H1 (cell line): Measurements from ENCODE around the gene PPP3R2. TPM values are rescaled to one million over a fixed set of nuclear protein-coding genes. Genes with fewer than 3 reads are reported as not detected.

ENCODE experiments used
- CTCF ChIA-PET: fragments of 300-600 bp; sonication (Branson Sonifier 250); formaldehyde crosslinking; loops from one replicate; lab custom pipeline; 2021; ENCODE audit not compliant: partially characterized antibody; lab: Charles Lee
- POLR2A ChIA-PET: fragments of 300-600 bp; sonication (Branson Sonifier 250); formaldehyde crosslinking; loops from one replicate; lab custom pipeline; 2021; ENCODE audit warnings: inconsistent platforms; ENCODE audit not compliant: partially characterized antibody; lab: Charles Lee
- DNase-seq, 2 experiments: peaks; one replicate each; pipeline versions ENCODE4 v3.0.0 to v3.0.0-alpha.2; 2010 to 2022; ENCODE audit warnings: low spot score in 2 of 2, low read depth in 1 of 2, mixed read lengths in 1 of 2
- FAIRE-seq: peaks from 2 replicates; lab custom pipeline; 2011; peaks lifted over from hg19 to GRCh38; lab: Jason Lieb, UNC
- H2AFZ ChIP-seq: 2 replicates; pipeline ENCODE4 v1.8.1; 2012; ENCODE audit warnings: low read length, inconsistent platforms
- H2AK5ac ChIP-seq: 2 replicates; pipeline ENCODE4 v1.6.1; 2013; ENCODE audit warnings: low read depth, low read length
- H2BK120ac ChIP-seq: replicated peaks from 2 replicates; pipeline ENCODE3; 2013; ENCODE audit warnings: low read depth, low read length, inconsistent platforms
- H2BK12ac ChIP-seq: 2 replicates; pipeline ENCODE4 v1.6.1; 2013; ENCODE audit warnings: low read depth, low read length
- H2BK15ac ChIP-seq: 2 replicates; pipeline ENCODE4 v1.6.1; 2013; ENCODE audit warnings: low read length
- H2BK20ac ChIP-seq: 2 replicates; pipeline ENCODE4 v1.6.1; 2013; ENCODE audit warnings: low read length
- H2BK5ac ChIP-seq: 2 replicates; pipeline ENCODE4 v1.6.1; 2013; ENCODE audit warnings: low read depth, low read length
- H3K14ac ChIP-seq: 2 replicates; pipeline ENCODE4 v1.6.1; 2013; ENCODE audit warnings: inconsistent platforms; ENCODE audit not compliant: insufficient read length
- H3K18ac ChIP-seq: 2 replicates; pipeline ENCODE4 v1.6.1; 2013; ENCODE audit warnings: low read length; ENCODE audit errors: extremely low read depth
- H3K23ac ChIP-seq: 2 replicates; pipeline ENCODE4 v1.6.1; 2013; ENCODE audit warnings: inconsistent platforms; ENCODE audit not compliant: insufficient read length
- H3K23me2 ChIP-seq: 2 replicates; pipeline ENCODE4 v1.6.1; 2013; ENCODE audit warnings: low read depth, low read length
- H3K27ac ChIP-seq: 2 replicates; pipeline ENCODE4 v1.6.1; 2011; ENCODE audit warnings: low read depth, low read length, inconsistent platforms
- H3K27me3 ChIP-seq, 4 experiments: replicated peaks in 1 of 4; 1 replicate in 1 of 4; 2 replicates in 3 of 4; pipeline versions ENCODE4 v1.6.1 to v1.8.1; 2011 to 2013; ENCODE audit warnings: low read length in 3 of 4, mild to moderate bottlenecking in 3 of 4, inconsistent platforms in 2 of 4, mixed read lengths in 2 of 4, moderate library complexity in 1 of 4; ENCODE audit not compliant: control insufficient read depth in 3 of 4, insufficient read depth in 3 of 4; ENCODE audit errors: extremely low read depth in 1 of 4
- H3K36me3 ChIP-seq, 4 experiments: 2 replicates each; pipeline versions ENCODE4 v1.6.1 to v1.8.1; 2011 to 2013; ENCODE audit warnings: mild to moderate bottlenecking in 4 of 4, low read length in 3 of 4, moderate library complexity in 2 of 4, control low read depth in 1 of 4, inconsistent platforms in 1 of 4; ENCODE audit not compliant: insufficient read depth in 4 of 4, control insufficient read depth in 2 of 4
- H3K4ac ChIP-seq: replicated peaks from 2 replicates; pipeline ENCODE3; 2013; ENCODE audit warnings: low read length, low read depth, mixed read lengths, inconsistent platforms; ENCODE audit not compliant: insufficient read length
- H3K4me1 ChIP-seq, 4 experiments: replicated peaks in 1 of 4; 1 replicate in 1 of 4; 2 replicates in 3 of 4; pipeline versions ENCODE4 v1.6.1 to v1.8.1; 2011 to 2013; ENCODE audit warnings: low read length in 3 of 4, inconsistent platforms in 2 of 4, mixed read lengths in 1 of 4; ENCODE audit not compliant: insufficient read depth in 4 of 4, control insufficient read depth in 3 of 4
- H3K4me2 ChIP-seq, 2 experiments: 2 replicates each; pipeline versions ENCODE4 v1.6.1 to v1.8.1; 2011 to 2013; ENCODE audit warnings: low read depth in 2 of 2, low read length in 2 of 2, control low read depth in 1 of 2, inconsistent platforms in 1 of 2, mild to moderate bottlenecking in 1 of 2; ENCODE audit not compliant: insufficient read depth in 1 of 2
- H3K4me3 ChIP-seq, 4 experiments: fragments of 200-600, 300-600 bp in 1 of 4; sonication (generic), shearing (Covaris generic), sonication (Bioruptor Twin) in 1 of 4; 2 replicates each; pipeline versions ENCODE4 v1.5.1 to v1.8.1; 2011 to 2016; ENCODE audit warnings: low read length in 4 of 4, low read depth in 3 of 4, control low read depth in 2 of 4, inconsistent platforms in 2 of 4, mild to moderate bottlenecking in 2 of 4, mixed read lengths in 1 of 4, moderate library complexity in 1 of 4; ENCODE audit not compliant: insufficient read depth in 2 of 4; ENCODE audit errors: extremely low read depth in 1 of 4
- H3K56ac ChIP-seq: replicated peaks from 2 replicates; pipeline ENCODE3; 2013; ENCODE audit warnings: low read depth, mild to moderate bottlenecking, mixed read lengths, low read length, inconsistent platforms; ENCODE audit not compliant: insufficient read length
- H3K79me1 ChIP-seq: 2 replicates; pipeline ENCODE4 v1.6.1; 2013; ENCODE audit warnings: low read depth, low read length, control low read depth
- H3K79me2 ChIP-seq, 2 experiments: 2 replicates each; pipeline versions ENCODE4 v1.6.1 to v1.8.1; 2012 to 2013; ENCODE audit warnings: low read length in 2 of 2, mild to moderate bottlenecking in 2 of 2, inconsistent platforms in 1 of 2; ENCODE audit not compliant: insufficient read depth in 2 of 2, control insufficient read depth in 1 of 2
- H3K9ac ChIP-seq, 4 experiments: replicated peaks in 1 of 4; 1 replicate in 1 of 4; 2 replicates in 3 of 4; pipeline versions ENCODE4 v1.6.1 to v1.8.1; 2011 to 2013; ENCODE audit warnings: low read depth in 3 of 4, low read length in 3 of 4, control low read depth in 2 of 4, mild to moderate bottlenecking in 2 of 4, moderate library complexity in 2 of 4, inconsistent platforms in 1 of 4; ENCODE audit errors: extremely low read depth in 1 of 4
- H3K9me3 ChIP-seq, 2 experiments: 2 replicates each; pipeline versions ENCODE4 v1.6.1 to v1.8.1; 2012 to 2013; ENCODE audit warnings: mild to moderate bottlenecking in 2 of 2, moderate library complexity in 2 of 2, control low read depth in 1 of 2, inconsistent platforms in 1 of 2, low read depth in 1 of 2, low read length in 1 of 2, mixed read lengths in 1 of 2; ENCODE audit not compliant: insufficient read depth in 2 of 2
- H4K20me1 ChIP-seq, 2 experiments: replicated peaks in 1 of 2; 2 replicates each; pipeline versions ENCODE3 to v1.8.1; 2011 to 2013; ENCODE audit warnings: inconsistent platforms in 2 of 2, low read length in 2 of 2, mild to moderate bottlenecking in 1 of 2; ENCODE audit not compliant: insufficient read depth in 2 of 2, control insufficient read depth in 1 of 2
- H4K5ac ChIP-seq: 2 replicates; pipeline ENCODE4 v1.6.1; 2013; ENCODE audit warnings: low read length, low read depth, mixed read lengths, inconsistent platforms; ENCODE audit not compliant: insufficient read length
- H4K8ac ChIP-seq: 2 replicates; pipeline ENCODE4 v1.8.0; 2013; ENCODE audit warnings: mild to moderate bottlenecking, moderate library complexity, low read length, inconsistent platforms; ENCODE audit not compliant: insufficient read depth; ENCODE audit errors: extremely low read depth
- H4K91ac ChIP-seq: replicated peaks from 2 replicates; pipeline ENCODE3; 2013; ENCODE audit warnings: low read length, mixed read lengths, inconsistent platforms; ENCODE audit not compliant: insufficient read length
- ASH2L ChIP-seq: fragments of 200-600, 300-600 bp; sonication (generic); IDR thresholded peaks from one replicate; pipeline ENCODE4 v1.7.1; 2017; ENCODE audit warnings: low read length
- EP300 ChIP-seq, 2 experiments: IDR thresholded peaks; 1 replicate in 1 of 2; 2 replicates in 1 of 2; pipeline ENCODE4 v1.6.1; 2011 to 2012; ENCODE audit warnings: low read depth in 2 of 2, low read length in 2 of 2, mild to moderate bottlenecking in 2 of 2, borderline replicate concordance in 1 of 2, inconsistent platforms in 1 of 2, moderate library complexity in 1 of 2
- GABPA ChIP-seq: IDR thresholded peaks from 2 replicates; pipeline ENCODE4 v1.6.1; 2011; ENCODE audit warnings: mild to moderate bottlenecking, low read length, moderate library complexity, borderline replicate concordance; ENCODE audit not compliant: insufficient read depth
- JUN ChIP-seq: IDR thresholded peaks from 2 replicates; pipeline ENCODE4 v1.6.1; 2011; ENCODE audit warnings: low read depth, mild to moderate bottlenecking, improper control_type of control experiment, low read length
- MAFK ChIP-seq: IDR thresholded peaks from 2 replicates; pipeline ENCODE4 v1.6.1; 2012; ENCODE audit warnings: low read depth, mild to moderate bottlenecking, improper control_type of control experiment, low read length
- POU5F1 ChIP-seq: IDR thresholded peaks from 2 replicates; pipeline ENCODE4 v1.6.1; 2011; ENCODE audit warnings: low read depth, mild to moderate bottlenecking, low read length, moderate library complexity
- RNF2 ChIP-seq: fragments of 200-900, 300-1000 bp; sonication (generic); IDR thresholded peaks from 2 replicates; pipeline ENCODE4 v1.7.1; 2016; ENCODE audit warnings: borderline replicate concordance, low read depth, mild to moderate bottlenecking, antibody characterized with exemption, low read length; ENCODE audit not compliant: poor library complexity, severe bottlenecking; ENCODE audit errors: missing control alignments
- SIN3A ChIP-seq, 2 experiments: IDR thresholded peaks in 1 of 2; conservative IDR thresholded peaks in 1 of 2; 2 replicates each; pipeline ENCODE4 v1.6.1; 2011 to 2012; ENCODE audit warnings: low read length in 2 of 2, improper control_type of control experiment in 1 of 2, low read depth in 1 of 2, mild to moderate bottlenecking in 1 of 2
- SP4 ChIP-seq: IDR thresholded peaks from 2 replicates; pipeline ENCODE4 v1.6.1; 2012; ENCODE audit warnings: low read length, inconsistent platforms
- ZNF274 ChIP-seq: IDR thresholded peaks from 2 replicates; pipeline ENCODE4 v1.7.0; 2012; ENCODE audit warnings: low read length, borderline replicate concordance; ENCODE audit errors: extremely low read depth
- WGBS, 2 experiments: shearing (Covaris generic) in 1 of 2; methylation state at CpG; one replicate each; pipeline versions ENCODE4 v1.1.6 to v1.1.7; 2013 to 2015; ENCODE audit warnings: low lambda C conversion rate in 2 of 2, mixed read lengths in 2 of 2, inconsistent platforms in 1 of 2, low coverage in 1 of 2, missing lambda C conversion rate in 1 of 2; ENCODE audit not compliant: insufficient replicate concordance in 2 of 2, insufficient coverage in 1 of 2, insufficient read length in 1 of 2; ENCODE audit errors: extremely low coverage in 1 of 2, missing lambda C conversion rate in 1 of 2; 5-methylcytosine and 5-hydroxymethylcytosine counted together
- polyA plus RNA-seq, 7 experiments: library from polyadenylated mRNA; depleted of rRNA in 3 of 7; stranded (reverse) in 5 of 7; unstranded in 2 of 7; fragments of >200 nt in 5 of 7; fragments of 200-250 nt in 2 of 7; gene quantifications; 1 replicate in 5 of 7; 2 replicates in 1 of 7; 4 replicates in 1 of 7; pipeline versions ENCODE4 v1.2.1 to v1.2.3, GENCODE V29; 2011 to 2013; ENCODE audit warnings: missing spikeins in 2 of 7, mixed read lengths in 2 of 7
- total RNA-seq: library from RNA; stranded (reverse); fragmentation: NEBNext Ultra II Directional; extraction: Animal tissue kit (Norgen Biotek cat#: 25700); gene quantifications from 2 replicates; pipeline ENCODE4 v1.2.1, GENCODE V29; 2021
- TF ChIP-seq, protein P1 (sequence below): IDR thresholded peaks from 2 replicates; pipeline ENCODE4 v1.6.1; 2011; ENCODE audit warnings: low read depth, mild to moderate bottlenecking, low read length; ENCODE audit not compliant: insufficient read depth

The PPP3R2 gene
- total and polyA plus RNA-seq, 2 of the 8 experiments (the other 6 are each of a cell fraction or from before 2014, with no cell fraction given) = not detected

DNA sequence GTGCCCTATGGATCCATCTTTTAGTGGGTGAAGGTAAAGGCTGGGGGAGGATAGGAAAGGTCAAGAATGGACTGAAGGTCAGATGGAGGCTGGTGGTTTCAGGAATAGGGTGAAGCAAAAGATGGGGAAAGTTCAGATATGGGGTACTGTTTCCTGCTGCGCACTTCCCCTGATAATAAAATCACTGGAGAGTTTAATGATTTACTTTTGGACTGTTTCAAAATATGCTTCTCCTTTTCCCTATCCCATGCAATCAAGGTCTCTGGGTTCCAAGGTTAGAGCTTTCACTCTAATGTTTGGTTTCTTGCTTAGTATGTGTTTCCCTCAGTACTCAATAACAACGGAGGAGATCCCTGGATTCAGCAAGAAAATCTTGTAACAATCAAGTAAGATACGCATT is 10.8 kb upstream of the PPP3R2 start:
- Histone ChIP-seq H3K23me2 (no peaks in the 10 kb centered on the region), H2BK20ac (no peak overlapping the region), H3K27me3 (no peaks in the 10 kb centered on the region), H2BK120ac (no peak overlapping the region), H3K79me1 (no peaks in the 10 kb centered on the region), H3K36me3 (no peaks in the 10 kb centered on the region), H3K56ac (no peak overlapping the region), H3K9me3 (no peaks in the 10 kb centered on the region), H3K79me2 (no peaks in the 10 kb centered on the region), H2BK15ac (no peak overlapping the region), H2AFZ (no peak overlapping the region), H3K23ac (no peak overlapping the region), H3K27ac (no peak overlapping the region), H3K4ac (no peak overlapping the region), H2BK12ac (no peak overlapping the region), H4K91ac (no peak overlapping the region), H3K18ac (no peak overlapping the region), H3K4me2 (no peak overlapping the region), H3K9ac (no peak overlapping the region), H3K14ac (no peak overlapping the region), H4K20me1 (no peaks in the 10 kb centered on the region), H4K8ac (no peak overlapping the region), H2AK5ac (no peak overlapping the region), H2BK5ac (no peak overlapping the region), H3K4me3 (no peak overlapping the region), H3K4me1 (no peaks in the 10 kb centered on the region), H4K5ac (no peak overlapping the region)
- CTCF ChIA-PET = no interaction called here
- POLR2A ChIA-PET = no interaction called here
- 85% methylated on average over 3 of the region's 3 CpGs; no CpG with 5 or more reads in 1 of the 2 experiments for WGBS, 2 experiments
- FAIRE-seq = no peak
- TF ChIP-seq MAFK (no peak), GABPA (no peak), ZNF274 (no peak), ASH2L (no peak), RNF2 (no peak), JUN (no peak), SIN3A (conservative IDR thresholded peaks at IDR 0.05 in 1 of 2, IDR thresholded peaks at IDR 0.05 in 1 of 2; ENCODE audit: low read depth in 1 of 2, low read length in 2 of 2) (no peak), SP4 (no peak), POU5F1 (no peak), EP300 (IDR thresholded peaks at IDR 0.05; ENCODE audit: borderline replicate concordance in 1 of 2, low read depth in 2 of 2, low read length in 2 of 2) (no peak)
- TF ChIP-seq, protein P1, sequence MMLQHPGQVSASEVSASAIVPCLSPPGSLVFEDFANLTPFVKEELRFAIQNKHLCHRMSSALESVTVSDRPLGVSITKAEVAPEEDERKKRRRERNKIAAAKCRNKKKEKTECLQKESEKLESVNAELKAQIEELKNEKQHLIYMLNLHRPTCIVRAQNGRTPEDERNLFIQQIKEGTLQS = no peak
- DNase-seq = no peak
